Measurements from ENCODE around the gene PHACTR4.
"Not testable (repeated sequence)": the region's sequence is repeated elsewhere in the genome, so short reads cannot be mapped to it uniquely, and the experiment has no call there.

Gene PHACTR4

DNA sequence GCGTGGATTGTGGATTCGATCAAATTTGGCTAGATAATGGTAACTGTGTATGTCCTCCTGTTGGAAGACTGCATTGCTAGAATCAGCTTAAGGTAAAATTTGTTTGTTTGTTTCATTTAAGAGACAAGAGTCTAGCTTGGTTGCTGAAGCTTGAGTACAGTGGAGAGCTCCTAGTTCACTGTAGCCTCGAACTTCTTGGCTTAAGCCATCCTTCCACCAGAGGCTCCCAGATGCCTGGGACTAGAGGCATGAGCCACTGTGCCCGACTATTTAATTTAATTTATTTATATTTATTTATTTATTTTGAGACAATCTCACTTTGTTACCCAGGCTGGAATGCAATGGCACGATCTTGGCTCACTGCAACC, 1.5 kb downstream of the PHACTR4 start:
- no peak for DNase-seq (ENCODE audit: low read depth)

DNA sequence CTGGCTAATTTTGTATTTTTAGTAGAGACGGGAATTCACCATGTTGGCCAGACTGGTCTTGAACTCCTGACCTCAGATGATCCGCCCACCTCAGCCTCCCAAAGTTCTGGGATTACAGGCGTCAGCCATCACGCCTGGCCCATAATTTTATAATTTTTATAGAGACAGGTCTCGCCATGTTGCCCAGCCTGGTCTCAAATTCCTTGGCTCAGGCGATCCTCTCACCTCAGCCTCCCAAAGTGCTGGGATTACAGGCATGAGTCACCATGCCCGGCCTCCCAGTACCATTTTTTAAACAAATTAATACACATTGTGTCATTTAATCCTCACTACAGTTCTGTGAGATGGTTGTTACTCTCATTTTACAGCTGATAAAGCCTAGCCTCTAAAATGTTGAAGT, 3.9 kb downstream of the PHACTR4 start:
- not testable (repeated sequence) for DNase-seq (ENCODE audit: low read depth)

DNA sequence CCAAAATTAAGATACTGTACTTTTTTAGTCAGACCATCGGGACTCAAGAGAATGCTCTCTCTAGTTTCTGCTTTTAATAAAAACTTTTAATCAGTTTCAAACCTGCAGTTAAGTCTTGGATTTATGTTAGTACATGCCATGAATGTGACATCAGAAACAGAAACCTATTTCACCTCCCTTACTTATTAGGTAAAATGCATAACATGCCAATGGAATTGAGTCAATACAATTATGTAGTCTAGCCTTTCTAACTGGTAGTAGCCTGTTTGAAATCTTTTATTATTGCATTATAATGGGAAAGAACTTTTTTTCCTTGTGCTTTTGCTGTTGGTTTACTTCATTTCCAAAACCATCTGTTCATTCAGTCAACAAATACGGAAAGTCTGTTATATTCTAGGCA, 4.8 kb downstream of the PHACTR4 start:
- no peak for DNase-seq (ENCODE audit: low read depth)

GRCh38 chr1:28375598-28375997, 6.1 kb downstream of the PHACTR4 start:
- not testable (repeated sequence) for DNase-seq (ENCODE audit: low read depth)

- not testable (repeated sequence) for DNase-seq (ENCODE audit: low read depth)
These were observed 6.7 kb downstream of the PHACTR4 start for GRCh38 chr1:28376195-28376594.

DNA sequence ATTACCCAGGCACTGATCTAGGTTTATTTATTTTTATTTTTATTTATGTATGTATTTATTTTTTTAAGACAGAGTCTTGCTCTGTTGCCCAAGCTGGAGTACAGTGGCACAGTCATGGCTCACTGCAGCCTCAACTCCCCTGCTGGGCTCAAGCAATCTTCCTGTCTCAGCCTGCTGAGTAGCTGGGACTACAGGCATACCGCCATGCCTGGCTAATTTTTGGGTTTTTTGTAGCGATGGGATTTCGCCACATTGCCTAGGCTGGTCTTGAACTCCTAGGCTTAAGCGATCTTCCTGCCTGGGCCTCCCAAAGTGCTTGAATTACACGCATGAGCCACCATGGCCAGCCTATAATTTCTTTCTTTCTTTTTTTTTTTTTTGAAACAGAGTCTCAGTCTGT, 9.4 kb downstream of the PHACTR4 start:
- DNase-seq (ENCODE audit: low read depth): no peak

- no peak for DNase-seq (ENCODE audit: low read depth)
These were observed 10.9 kb downstream of the PHACTR4 start for GRCh38 chr1:28380394-28380793.

- not testable (repeated sequence) for DNase-seq (ENCODE audit: low read depth)
These were observed 14.2 kb downstream of the PHACTR4 start for GRCh38 chr1:28383785-28384184.

GRCh38 chr1:28392027-28392652, 22.6 kb downstream of the PHACTR4 start:
- no peak for DNase-seq (ENCODE audit: low read depth)

- no peak for DNase-seq (ENCODE audit: low read depth)
These were observed 24.6 kb downstream of the PHACTR4 start for GRCh38 chr1:28394136-28394535.

- DNase-seq (ENCODE audit: low read depth): no peak
These were observed 25.6 kb downstream of the PHACTR4 start for GRCh38 chr1:28395181-28395580.

GRCh38 chr1:28401760-28402159, 32.2 kb downstream of the PHACTR4 start:
- no peak for DNase-seq (ENCODE audit: low read depth)

DNA sequence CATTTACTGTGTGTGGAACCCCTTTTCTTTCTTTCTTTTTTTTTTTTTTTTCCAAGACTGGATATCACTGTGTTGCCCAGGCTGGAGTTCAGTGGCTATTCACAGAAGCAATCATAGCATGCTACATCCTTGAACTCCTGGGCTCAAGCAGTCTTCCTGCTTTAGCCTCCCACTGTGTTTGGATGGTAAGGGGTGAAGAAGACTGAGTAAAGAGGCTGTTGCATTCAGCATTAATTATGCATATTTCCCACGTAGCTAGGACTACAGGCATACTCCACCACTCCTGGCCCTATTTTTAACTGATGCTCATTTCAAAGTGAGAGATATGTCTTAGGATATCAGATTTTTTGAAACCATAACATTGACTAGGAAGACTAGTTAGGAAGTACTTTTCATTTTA, 39.5 kb downstream of the PHACTR4 start:
- no peak for DNase-seq (ENCODE audit: low read depth)

- DNase-seq (ENCODE audit: low read depth): no peak
These were observed 42.1 kb downstream of the PHACTR4 start for GRCh38 chr1:28411656-28412055.

GRCh38 chr1:28412731-28413130, 43.2 kb downstream of the PHACTR4 start:
- no peak for DNase-seq (ENCODE audit: low read depth)

- DNase-seq (ENCODE audit: low read depth): no peak
These were observed 47.1 kb downstream of the PHACTR4 start for GRCh38 chr1:28416509-28417194.

- DNase-seq (ENCODE audit: low read depth): no peak
These were observed 47.9 kb downstream of the PHACTR4 start for GRCh38 chr1:28417441-28417922.

- no peak for DNase-seq (ENCODE audit: low read depth)
These were observed 48.5 kb downstream of the PHACTR4 start for GRCh38 chr1:28417926-28418637.

- no peak for DNase-seq (ENCODE audit: low read depth)
These were observed 52.2 kb downstream of the PHACTR4 start for GRCh38 chr1:28421744-28422143.

DNA sequence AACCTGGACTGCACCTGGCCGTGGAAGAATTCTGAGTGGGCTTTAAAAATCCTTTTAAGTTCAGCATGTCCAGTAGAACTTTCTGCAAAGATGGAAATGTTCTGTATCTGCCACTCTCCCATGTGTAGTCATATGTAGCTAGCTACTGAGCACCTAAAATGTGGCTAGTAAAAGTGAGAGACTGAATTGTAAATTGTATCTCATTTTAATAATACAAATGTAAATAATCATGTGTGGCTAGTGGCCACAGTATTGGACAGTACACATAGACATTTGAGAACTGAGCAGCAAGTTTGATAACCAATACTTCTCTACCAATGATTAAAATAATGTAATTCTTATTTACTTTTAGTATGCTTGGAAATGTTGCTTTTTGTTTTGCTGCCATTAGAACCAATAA, 57.3 kb downstream of the PHACTR4 start:
- no peak for DNase-seq (ENCODE audit: low read depth)

- no peak for DNase-seq (ENCODE audit: low read depth)
These were observed 58.5 kb downstream of the PHACTR4 start for GRCh38 chr1:28428012-28428411.

DNA sequence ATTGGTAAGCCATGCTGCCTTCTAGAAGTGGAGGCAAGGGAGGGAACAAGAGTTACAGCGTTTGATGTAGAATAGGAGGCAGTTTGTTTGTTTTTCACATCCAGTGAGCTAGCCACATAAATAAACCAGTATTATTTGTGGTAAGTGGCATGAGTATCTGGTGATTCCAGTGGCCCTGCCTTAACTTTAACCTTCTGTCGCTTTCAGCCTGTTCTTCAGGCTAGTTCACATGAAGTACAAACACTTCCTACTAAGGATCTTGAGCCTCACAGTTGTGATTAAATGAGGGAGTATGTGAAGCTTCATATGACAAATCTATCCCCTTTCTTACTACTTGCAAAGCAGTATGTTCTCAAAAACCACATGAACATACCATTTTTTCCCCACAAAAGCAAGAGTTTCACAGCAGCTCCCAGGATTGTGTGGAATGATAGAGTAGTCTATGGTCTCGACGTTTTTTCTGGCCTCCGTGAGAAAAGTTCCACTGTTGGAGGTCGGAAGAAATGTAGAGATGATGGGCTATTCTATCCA, 59.5 kb downstream of the PHACTR4 start:
- DNase-seq (ENCODE audit: low read depth): no peak

DNA sequence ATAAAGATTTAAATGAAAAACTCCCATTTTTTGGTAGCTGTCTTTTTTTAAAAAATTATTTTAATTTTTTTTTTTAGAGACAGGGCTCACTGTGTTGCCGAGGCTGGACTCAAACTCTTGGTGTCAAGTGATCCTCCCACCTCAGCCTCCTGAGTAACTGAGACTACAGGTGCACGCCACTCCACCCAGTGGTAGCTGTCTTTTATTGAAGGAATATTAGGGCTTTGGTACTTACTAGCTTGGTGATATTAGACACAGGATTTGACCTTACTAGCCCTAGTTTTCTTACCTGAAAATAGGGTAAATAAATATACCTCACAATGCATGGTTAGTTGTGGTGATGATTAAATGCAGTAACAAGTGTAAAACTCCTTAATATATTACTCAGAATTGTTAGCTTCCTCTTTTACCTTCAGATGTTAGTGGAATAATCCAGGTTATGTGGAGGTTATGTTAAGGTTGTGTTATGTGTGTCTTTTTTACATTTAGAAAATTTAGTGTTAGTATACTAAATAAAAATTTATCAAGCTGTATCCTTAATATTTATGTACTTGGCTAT, 66.8 kb downstream of the PHACTR4 start:
- DNase-seq (ENCODE audit: low read depth): no peak

Data from stimulated activated CD8-positive, alpha-beta memory T cell treated with anti-CD3 and anti-CD28 coated beads, Interleukin-15, amount 100 ng/mL, for 24 hours (primary cell).